Vagina (tissue), 2 donors: ENCODE data around the gene JADE3. TPM values are rescaled to one million over a fixed set of nuclear protein-coding genes. Genes with fewer than 3 reads are reported as not detected.

Source experiments
- DNase-seq, 2 donors: peaks; one replicate each; pipeline ENCODE4 v3.0.0-alpha.2; 2017; ENCODE audit errors: extremely low spot score in 2 of 2
- H3K27ac ChIP-seq: fragments of 200-600 bp; sonication (generic); one replicate; pipeline ENCODE4 v1.5.1; 2019
- H3K27me3 ChIP-seq: fragments of 200-600 bp; sonication (generic); one replicate; pipeline ENCODE4 v1.5.1; 2019
- H3K36me3 ChIP-seq, 2 donors: fragments of 200-600 bp; sonication (generic); one replicate each; pipeline ENCODE4 v1.5.1; 2017 to 2019
- H3K4me1 ChIP-seq: fragments of 200-600 bp; sonication (generic); one replicate; pipeline ENCODE4 v1.5.1; 2019
- H3K4me3 ChIP-seq, 2 donors: fragments of 200-600 bp; sonication (generic); 1 replicate in 1 of 2; 2 replicates in 1 of 2; pipeline ENCODE4 v1.5.1; 2016 to 2019
- H3K9me3 ChIP-seq: fragments of 200-600 bp; sonication (generic); one replicate; pipeline ENCODE4 v1.5.1; 2019
- CTCF ChIP-seq, 3 experiments: fragments of 450-650 bp in 2 of 3; fragments of 200-600 bp in 1 of 3; sonication (generic) in 1 of 3; IDR thresholded peaks; one replicate each; pipeline ENCODE4 v1.5.1; 2017 to 2019; ENCODE audit warnings: antibody characterized with exemption in 3 of 3, mild to moderate bottlenecking in 2 of 3, moderate library complexity in 2 of 3
- POLR2A ChIP-seq, 2 donors: fragments of 450-650 bp; IDR thresholded peaks; one replicate each; pipeline ENCODE4 v1.6.1; 2017; ENCODE audit warnings: antibody characterized with exemption in 2 of 2, mild to moderate bottlenecking in 2 of 2, moderate library complexity in 2 of 2
- POLR2AphosphoS5 ChIP-seq, 2 donors: sonication (generic); formaldehyde crosslinking; IDR thresholded peaks; one replicate each; pipeline ENCODE4 v1.9.0; 2017; ENCODE audit warnings: antibody characterized with exemption in 2 of 2, mild to moderate bottlenecking in 2 of 2, low read depth in 1 of 2; ENCODE audit not compliant: insufficient read depth in 1 of 2
- intact Hi-C: fragments of 100-400 bp; cut with DNase I; formaldehyde crosslinking; loops from one replicate; pipeline ENCODE4 v1.15.1; 2023
- total RNA-seq: library from RNA; depleted of rRNA; stranded (reverse); fragments of >200 nt; gene quantifications from one replicate; pipeline ENCODE4 v1.2.3, GENCODE V29; 2016

JADE3 gene
- total RNA-seq, 1 donor from 2014 or later: 5.2 TPM

DNA sequence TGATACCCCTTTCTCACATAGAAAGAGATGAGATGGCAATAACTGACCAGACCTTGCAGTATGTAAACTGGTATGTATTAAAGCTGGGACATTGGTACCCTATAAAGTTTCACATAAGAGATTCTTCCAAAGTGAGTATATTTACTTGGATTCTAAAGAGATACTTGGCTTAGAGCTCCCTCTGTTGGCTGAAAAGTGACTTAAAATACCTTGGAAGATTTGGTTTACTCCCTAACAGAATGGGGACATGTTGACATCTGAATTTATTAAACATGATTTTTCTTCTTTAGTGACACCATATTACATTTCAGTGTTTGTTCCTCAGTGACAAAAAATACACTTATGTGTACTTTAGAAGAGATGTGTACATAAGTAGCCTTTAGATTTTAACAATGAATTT, 118.1 kb downstream of the JADE3 start:
- TF ChIP-seq POLR2A (IDR thresholded peaks at IDR 0.05): no peak
- TF ChIP-seq CTCF (IDR thresholded peaks at IDR 0.05): peak; percentile 14 to 62 (median 37)
- no peak for DNase-seq
- Histone ChIP-seq H3K9me3 (no peaks in the 10 kb centered on the region), H3K27me3 (no peaks in the 10 kb centered on the region), H3K36me3 (no peaks in the 10 kb centered on the region), H3K27ac (no peak overlapping the region), H3K4me1 (no peaks in the 10 kb centered on the region), H3K4me3 (no peak overlapping the region)
- intact Hi-C loops: no loop called here

DNA sequence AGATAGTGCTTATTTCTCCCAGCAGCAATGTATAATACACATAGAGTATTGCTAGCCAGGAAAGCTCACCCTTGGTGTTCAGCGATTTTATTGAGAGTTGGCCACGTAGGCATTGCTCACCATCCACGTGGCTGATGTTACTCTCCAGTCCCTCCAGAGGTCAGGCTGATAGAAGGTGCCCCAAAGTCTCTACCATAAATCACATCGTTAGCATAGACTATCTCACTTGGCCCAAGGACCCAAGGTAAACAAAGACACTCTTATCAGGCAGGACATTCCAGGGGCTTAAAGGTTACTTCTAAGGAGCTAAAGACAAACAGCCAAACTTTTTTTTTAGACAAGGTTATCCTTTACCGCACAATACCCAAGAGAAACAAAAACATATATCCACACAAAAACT, 135.8 kb downstream of the JADE3 start:
- Histone ChIP-seq H3K36me3 (no peaks in the 10 kb centered on the region), H3K27me3 (no peaks in the 10 kb centered on the region), H3K4me1 (no peaks in the 10 kb centered on the region), H3K9me3 (no peaks in the 10 kb centered on the region), H3K4me3 (no peak overlapping the region), H3K27ac (no peak overlapping the region)
- no peak for DNase-seq
- TF ChIP-seq POLR2AphosphoS5 (IDR thresholded peaks at IDR 0.05; ENCODE audit: insufficient read depth in 1 of 2, low read depth in 1 of 2): no peak
- TF ChIP-seq POLR2A (IDR thresholded peaks at IDR 0.05): no peak
- TF ChIP-seq CTCF (IDR thresholded peaks at IDR 0.05): no peak
- intact Hi-C loops: no loop called here

GRCh38 chrX:47059142-47059874, 147.1 kb downstream of the JADE3 start:
- Histone ChIP-seq H3K9me3 (no peaks in the 10 kb centered on the region), H3K36me3 (peaks cover 0 to 4% of the 10 kb centered on the region in 2 donors), H3K27ac (no peak overlapping the region), H3K27me3 (no peaks in the 10 kb centered on the region), H3K4me1 (no peaks in the 10 kb centered on the region), H3K4me3 (no peak overlapping the region)
- intact Hi-C loops: no loop called here
- no peak for DNase-seq
- no peak for TF ChIP-seq CTCF (IDR thresholded peaks at IDR 0.05)
- TF ChIP-seq POLR2A (IDR thresholded peaks at IDR 0.05): no peak
- TF ChIP-seq POLR2AphosphoS5 (IDR thresholded peaks at IDR 0.05; ENCODE audit: insufficient read depth in 1 of 2, low read depth in 1 of 2): no peak

DNA sequence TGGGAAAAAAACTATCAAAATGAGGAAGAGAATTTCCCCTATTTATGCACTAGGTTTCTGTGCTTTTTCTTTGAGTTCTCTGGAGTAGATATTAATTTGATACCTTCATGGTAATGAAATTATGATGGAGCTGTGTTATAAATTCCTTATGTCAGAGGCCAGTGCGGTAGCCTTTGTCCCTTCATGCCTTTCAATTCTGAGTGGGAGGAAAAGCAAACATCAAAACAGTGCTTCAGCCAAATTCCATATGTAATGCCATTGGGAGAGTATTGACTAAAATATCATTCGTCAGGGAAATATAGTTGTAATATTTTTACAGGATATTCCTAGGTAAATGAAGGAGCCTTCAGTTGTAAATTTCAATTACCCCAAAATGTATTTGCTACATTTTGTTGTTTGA, 148.5 kb downstream of the JADE3 start:
- Histone ChIP-seq H3K4me1 (no peaks in the 10 kb centered on the region), H3K27ac (no peak overlapping the region), H3K36me3 (peaks cover 0 to 4% of the 10 kb centered on the region in 2 donors), H3K27me3 (no peaks in the 10 kb centered on the region), H3K9me3 (no peaks in the 10 kb centered on the region), H3K4me3 (no peak overlapping the region)
- intact Hi-C loops: no loop called here
- TF ChIP-seq POLR2A (IDR thresholded peaks at IDR 0.05): no peak
- no peak for TF ChIP-seq POLR2AphosphoS5 (IDR thresholded peaks at IDR 0.05; ENCODE audit: insufficient read depth in 1 of 2, low read depth in 1 of 2)
- TF ChIP-seq CTCF (IDR thresholded peaks at IDR 0.05): no peak
- DNase-seq: no peak

DNA sequence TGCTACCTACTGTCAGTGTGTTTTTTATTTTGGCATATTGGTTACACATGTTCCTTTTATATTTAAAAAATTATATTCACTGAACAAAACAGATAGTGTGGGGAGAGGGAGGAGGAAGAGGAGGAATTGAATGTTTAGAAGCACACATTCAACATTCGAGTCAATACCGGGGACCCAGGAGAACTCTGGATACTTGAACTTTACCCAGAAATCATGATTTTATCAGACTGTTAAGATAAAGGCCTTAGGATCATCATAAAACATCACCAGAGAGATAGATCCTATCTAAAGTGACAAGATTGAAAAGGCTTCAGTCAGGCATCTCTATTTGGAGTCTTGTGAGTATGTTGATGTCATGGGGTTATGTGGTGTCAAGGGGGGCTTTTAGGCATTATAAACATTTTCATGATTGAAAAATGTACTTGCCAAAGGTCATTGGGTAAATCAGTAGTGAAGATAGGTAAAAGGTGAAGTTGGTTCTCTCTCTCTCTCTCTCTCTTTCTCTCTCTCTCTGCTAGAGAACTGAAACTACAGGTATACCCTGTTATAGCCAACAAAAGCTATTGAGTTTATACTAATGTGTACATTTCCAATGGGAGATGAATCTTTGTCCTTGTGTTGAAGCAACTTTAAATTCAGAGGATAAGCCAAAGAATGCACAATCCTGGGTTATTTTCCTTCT, 149.2 kb downstream of the JADE3 start:
- Histone ChIP-seq H3K27ac (no peak overlapping the region), H3K4me3 (no peak overlapping the region), H3K36me3 (peaks cover 0 to 4% of the 10 kb centered on the region in 2 donors), H3K9me3 (no peaks in the 10 kb centered on the region), H3K4me1 (no peaks in the 10 kb centered on the region), H3K27me3 (no peaks in the 10 kb centered on the region)
- DNase-seq: no peak
- intact Hi-C loops: no loop called here
- no peak for TF ChIP-seq POLR2A (IDR thresholded peaks at IDR 0.05)
- no peak for TF ChIP-seq POLR2AphosphoS5 (IDR thresholded peaks at IDR 0.05; ENCODE audit: insufficient read depth in 1 of 2, low read depth in 1 of 2)
- no peak for TF ChIP-seq CTCF (IDR thresholded peaks at IDR 0.05)
